Activated CD8-positive, alpha-beta memory T cell treated with anti-CD3 and anti-CD28 coated beads, Interleukin-2, amount 50 U/mL, for 1 hour (primary cell): ENCODE measurements around the gene NTM.

Experiments used
- DNase-seq: peaks from one replicate; pipeline ENCODE4 v3.0.0-alpha.2; 2020; ENCODE audit errors: extremely low read depth

The NTM gene

DNA sequence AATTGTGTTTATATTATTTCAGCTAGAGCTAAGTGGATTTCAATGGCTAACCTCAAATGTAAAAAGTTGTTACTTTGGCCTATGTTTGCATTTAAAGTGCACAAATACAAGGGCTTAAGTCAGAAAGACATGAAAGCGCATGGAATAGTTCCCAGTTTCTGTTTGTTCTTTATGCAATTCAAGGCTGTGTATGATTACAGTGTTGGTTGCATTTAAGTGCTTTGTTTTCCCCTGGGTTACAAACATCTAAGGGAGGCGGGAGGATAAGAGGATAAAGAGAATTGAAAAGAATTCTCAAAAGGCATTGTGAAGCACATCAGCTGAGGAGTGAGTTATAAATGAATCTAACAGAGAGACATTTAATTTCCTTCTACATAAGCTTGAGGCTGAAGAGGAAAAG is 453.4 kb downstream of the NTM start:
- DNase-seq, result no peak

DNA sequence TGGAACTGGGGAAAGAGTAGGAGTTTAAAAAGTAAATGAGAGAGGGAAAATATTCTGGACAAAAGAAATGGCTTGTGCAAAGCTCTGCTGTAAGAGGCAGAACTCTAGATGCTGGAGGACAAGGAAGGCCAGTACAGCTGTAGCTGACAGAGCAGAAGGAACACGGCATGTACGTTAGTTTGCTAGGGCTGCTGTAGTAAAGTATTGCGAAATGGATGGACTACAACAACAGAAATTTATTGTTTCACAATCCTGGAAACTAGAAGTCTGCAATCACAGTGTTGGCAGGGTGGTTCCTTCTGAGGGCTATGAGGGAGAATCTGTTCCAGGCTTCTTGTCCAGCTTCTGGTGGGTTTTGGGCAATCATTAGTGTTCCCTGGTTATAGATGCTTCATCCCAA is 454.4 kb downstream of the NTM start:
- no peak for DNase-seq

DNA sequence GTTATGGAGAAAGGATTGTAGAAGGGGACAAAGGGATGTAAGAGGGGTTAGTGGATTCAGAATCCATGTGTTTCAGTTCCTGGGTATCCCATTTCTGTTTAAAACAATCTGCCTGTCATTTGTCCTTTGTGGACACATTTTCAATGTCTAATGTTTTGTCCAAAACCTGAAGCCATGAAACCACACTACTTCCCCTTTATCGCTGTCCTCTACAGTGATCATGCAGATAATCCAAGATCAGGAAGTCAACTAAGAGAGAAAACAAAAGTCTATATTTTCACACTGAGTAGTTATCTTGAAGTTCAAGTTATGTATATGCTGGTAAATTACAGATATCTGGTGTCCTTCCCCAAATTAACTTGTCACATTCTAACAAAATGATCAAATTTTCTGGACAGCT is 457.0 kb downstream of the NTM start:
- no peak for DNase-seq

DNA sequence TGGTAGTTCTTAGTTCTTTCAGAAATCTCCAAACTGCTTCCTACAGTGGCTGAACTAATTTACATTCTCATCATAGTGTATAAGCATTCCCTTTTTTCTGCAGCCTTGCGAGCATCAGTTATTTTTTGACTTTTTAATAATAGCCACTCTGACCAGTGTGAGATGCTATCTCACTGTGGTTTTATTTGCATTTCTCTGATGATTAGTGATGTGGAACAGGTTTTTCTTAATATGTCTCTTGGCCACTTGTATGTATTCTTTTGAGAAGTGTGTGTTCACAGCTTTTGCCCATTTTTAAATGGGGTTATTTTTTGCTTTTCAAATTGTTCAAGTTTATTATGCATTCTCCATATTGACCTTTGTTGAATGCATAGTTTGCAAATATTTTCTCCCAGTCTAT is 459.3 kb downstream of the NTM start:
- no peak for DNase-seq

DNA sequence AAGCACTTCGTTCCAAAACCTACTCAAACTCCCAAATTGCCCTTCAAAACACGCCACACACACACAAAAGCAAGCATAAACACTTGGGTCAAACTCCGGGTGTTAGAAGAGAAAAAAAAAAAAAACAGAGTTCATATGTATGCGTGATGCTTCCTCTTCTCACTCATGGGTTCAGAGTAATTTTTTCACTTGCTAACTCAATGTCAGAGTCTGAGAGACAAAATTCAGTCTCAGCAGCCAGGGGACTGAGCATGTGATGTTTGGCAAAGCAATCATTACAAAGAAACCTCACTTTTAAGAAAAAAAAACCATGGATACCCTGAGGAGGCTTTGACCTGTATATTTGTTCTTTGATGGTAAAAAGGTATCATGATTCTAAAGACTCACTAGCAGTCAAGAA is 461.7 kb downstream of the NTM start:
- no peak for DNase-seq

DNA sequence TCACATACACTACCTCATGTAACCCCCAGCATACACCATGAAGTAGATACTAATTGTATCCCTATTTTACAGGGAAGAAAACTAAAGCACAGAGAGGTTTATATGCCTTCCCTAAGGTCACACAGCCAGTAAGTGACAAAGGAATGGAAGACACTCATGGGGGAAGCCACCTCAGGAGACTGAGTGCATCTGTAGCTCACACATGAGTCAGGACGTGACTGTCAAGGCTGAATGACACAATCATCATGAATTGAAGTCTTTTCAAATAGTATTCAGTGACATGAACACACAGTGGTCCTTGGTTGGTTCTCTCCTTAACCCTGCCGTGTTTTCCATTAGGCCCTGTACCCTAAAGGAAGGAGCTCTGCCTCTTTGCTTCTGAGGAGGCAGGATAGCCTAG is 463.0 kb downstream of the NTM start:
- no peak for DNase-seq

DNA sequence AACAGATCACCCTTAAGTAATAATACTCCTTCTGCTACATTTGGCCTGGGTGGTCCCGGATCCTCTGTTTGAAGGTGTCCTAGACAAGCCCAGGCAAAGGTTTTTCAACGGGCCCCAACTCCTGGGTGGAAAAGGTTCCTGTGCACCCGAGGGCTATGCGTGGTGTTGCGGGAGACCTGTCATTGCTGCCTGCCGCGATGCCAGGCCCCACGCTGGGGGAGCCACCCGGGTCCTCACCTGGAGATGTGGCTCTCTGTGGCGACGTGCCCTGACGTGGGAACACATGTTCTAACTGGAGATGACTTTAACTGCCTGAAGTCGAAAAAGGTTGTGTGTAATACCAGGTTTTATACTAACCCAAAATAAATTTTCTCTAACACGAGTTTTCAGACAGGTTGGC is 467.1 kb downstream of the NTM start:
- DNase-seq, result no peak

DNA sequence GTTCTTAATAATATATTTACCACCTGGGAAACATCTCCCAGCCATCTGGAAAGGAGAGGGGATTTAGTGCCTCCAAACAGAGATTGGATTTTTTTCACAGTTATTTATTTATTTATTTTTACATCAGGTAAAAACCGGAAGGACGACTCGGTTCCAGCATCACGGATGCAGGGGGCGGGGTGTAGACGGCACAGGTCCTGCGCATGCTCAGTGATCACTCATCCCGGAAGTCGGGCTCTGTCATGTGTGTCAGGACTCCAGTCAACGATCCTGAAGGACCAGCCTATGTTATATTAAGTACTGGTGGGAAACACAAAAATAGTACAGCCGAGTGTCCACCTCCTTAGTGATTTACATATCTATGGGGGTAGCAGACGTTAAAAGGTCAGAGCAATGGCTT is 467.6 kb downstream of the NTM start:
- DNase-seq, result no peak

DNA sequence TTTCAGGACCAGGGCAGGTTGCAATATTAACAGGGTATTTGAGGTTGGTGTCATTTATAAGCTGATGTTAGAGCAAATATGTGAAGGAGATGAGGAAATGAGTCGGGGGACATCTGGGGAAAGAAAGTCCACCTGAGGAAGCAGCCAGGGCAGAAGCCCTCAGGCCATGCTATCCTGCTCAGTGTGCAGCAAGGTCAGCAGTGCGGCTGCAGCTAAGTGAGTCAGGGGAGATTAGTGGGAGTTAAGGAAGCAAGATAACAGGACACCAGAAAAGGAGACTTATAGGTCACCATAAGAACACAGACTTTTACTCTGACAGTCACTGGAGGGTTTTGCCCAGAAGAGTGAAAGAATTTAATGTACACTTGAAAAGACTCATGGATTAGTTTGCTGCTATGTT is 468.9 kb downstream of the NTM start:
- DNase-seq, result no peak

DNA sequence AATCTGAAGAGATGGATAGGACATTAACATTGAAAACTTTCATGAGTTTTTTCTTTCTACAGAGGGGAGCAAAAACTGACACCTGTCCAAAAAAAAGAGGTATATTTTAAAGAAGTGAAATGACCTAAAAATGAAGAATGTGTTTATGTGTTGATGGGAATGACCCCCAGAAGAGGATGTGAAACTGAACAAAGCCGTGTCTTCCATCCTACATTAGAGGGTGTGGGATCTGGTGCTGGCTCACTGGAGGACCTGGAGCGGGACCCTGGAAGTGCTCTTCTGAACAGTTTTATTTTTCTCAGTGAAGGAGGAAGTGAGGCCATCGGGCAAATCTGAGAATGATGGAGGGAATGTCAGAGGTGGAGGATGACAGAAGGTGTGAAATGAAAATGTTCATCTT is 470.1 kb downstream of the NTM start:
- DNase-seq, result no peak

DNA sequence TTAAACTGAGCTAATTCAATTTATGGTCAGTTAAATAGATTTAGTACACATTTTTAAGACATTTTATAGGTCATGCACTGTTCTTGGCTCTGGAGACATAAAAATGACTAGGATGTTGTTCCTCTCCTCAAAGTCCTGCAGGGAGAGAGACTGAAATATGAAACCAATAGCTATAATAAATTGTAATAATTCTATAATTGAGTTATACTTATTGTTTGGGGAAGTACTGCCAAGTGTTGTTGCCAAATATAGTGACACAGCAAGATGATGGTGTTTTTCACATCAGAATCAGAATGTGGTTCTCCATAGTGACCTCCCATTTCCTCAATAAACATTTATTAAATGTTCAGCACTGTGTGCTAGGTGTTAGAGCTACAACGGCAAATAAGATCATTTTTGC is 470.6 kb downstream of the NTM start:
- no peak for DNase-seq

DNA sequence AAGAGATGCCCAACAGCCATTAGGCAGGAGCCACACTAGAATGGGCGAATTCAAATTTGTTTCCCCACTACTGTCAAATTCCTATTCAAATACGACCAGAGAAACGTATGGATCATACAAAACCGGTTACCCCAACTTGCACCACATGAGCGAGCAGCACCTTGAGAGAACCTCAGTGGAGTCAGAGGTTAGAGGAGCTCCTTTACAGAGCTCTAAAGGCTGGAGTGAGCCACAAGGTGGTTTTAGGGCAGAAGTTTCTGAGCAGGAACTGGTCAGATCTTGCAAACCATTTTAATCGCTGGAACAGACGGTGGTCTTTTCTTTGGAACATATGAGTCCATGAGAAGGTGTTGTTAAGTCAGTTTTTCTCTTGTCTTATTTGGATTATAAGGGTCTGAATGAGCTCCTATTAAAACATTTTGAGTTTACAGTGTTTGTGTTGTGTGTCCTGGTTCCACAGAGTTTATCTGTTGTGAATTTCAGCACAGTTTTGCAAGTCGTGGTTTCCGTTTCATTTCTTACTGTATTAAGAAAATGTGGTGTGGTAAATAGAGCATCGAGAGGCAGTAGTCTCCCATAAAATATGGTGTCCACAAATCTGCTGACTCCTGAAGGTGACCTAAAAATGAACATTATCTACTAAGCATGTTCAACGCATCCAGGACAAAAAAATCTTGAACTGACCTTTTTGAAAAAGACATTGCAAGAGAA is 471.7 kb downstream of the NTM start:
- DNase-seq, result no peak

DNA sequence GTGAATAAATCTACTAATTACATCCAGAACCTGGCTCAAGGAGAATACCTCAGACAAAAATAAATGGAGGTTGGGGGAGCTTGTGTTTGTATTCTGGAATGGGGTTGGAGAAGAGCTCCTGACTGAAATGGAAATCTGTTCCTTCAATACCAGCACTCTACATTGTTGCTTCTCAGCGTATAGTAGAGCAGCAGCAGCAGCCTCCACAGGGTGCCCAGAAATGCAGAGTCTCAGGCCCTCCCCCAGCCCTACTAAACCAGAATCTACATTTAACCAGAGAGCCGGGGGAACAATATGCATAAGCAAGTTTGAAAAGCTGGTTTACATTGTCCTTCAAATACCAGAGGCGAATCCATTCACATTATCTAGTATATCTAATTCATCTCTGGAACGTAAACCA is 474.8 kb downstream of the NTM start:
- no peak for DNase-seq

DNA sequence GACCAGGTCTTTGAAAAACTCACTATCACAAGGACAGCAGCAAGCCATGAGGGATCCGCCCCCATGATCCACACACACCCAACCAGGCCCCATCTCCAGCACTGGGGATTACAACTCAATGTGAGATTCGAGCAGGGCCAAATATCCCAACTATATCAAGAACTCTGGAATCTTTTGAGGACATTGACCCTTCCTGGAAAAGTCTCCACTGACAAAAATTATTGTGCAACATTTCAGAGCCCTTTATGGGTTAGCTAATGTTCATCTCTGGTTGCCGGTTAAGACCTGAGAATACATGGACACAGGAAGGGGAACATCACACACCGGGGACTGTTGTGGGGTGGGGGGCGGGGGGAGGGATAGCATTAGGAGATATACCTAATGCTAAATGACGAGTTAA is 479.1 kb downstream of the NTM start:
- DNase-seq, result no peak

DNA sequence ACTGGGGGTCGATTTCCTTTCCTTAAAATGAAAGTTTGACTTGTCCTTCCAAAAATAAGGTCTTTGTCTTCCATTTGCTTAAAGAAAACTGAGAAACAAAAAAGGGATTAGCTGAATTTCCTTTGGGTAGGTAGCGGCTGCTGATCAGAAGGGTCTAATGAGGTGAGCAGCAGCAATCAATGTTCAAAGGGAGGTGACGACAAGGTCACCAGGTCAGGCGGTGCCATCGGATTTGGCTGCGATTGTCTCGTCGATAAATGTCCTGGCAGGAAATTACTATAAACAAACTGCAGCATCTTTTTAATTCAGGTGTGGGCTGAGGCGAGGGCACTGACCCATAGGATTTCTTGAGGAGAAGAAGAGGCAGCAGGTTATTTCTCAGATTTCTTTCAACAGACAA is 480.1 kb downstream of the NTM start:
- DNase-seq, result no peak

DNA sequence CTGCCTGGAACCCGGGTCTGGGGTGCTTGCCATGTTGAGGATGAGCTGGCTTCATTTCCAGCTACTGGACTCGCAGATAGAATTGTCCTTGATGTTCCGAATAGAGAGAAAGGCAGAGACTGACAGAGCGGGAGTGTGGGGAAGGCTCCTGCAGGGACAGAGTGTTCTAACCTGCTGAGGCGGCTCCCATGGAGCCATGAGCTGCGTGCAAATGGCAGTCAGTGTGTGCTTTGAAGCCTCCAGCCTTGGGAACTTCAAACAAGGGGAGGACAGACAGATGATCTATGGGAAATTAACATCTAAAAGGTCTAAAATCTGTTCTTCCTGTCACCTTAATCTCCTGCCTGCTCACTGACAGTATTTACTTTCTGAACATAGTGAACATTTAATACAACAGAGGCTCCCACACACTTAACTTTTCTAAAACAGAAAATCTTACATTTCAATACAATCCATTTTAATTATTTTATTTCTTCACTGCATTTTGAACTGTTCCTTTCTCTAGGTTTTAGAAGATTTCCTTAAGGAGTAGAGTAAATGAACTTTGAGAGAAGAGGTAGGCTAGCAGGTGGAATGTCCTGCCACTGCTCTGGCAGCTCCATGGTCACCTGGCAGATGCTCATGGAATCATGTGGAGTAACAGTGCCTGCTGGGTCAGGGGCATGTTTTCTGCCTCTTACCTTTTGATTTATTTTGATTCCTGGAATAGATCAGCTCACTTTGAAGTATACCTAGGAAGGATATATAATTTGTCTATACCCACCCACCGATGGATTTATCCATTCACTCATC is 481.7 kb downstream of the NTM start:
- DNase-seq, result no peak

DNA sequence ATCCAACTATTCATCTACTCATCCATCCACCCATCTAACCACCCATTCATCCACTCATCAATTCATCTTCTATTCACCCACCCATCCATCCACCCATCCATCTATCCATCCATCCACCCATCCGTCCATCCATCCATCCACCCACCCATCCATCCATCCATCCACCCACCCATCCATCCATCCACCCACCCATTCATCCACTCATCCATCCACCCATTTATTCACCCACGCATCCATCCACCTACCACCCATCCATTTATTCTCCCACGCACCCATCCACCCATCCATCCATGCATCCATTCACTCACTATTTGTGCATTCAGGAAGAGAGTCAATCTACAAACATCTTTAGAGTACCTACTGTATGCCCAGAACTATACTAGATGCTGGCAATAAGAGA is 482.3 kb downstream of the NTM start:
- DNase-seq, result no peak

DNA sequence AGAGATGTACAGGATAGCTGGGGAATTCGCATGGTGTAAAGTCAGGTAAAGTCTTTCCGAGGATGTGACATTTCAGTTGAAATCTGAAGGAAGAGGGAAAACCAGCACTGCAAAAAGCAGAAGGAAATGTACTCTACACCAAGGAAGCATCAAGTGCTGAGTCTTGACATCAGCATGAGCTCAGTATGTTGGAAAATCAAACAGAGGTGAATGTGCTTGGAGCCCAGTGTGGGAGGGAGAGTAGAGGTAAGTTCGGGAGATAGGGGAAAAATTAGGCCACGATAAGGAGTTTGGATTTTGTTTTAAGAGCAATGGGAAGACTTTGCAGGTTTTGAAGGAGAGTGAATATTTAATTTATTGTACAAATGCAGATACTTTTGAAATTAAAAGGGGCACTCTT is 484.0 kb downstream of the NTM start:
- DNase-seq, result no peak

DNA sequence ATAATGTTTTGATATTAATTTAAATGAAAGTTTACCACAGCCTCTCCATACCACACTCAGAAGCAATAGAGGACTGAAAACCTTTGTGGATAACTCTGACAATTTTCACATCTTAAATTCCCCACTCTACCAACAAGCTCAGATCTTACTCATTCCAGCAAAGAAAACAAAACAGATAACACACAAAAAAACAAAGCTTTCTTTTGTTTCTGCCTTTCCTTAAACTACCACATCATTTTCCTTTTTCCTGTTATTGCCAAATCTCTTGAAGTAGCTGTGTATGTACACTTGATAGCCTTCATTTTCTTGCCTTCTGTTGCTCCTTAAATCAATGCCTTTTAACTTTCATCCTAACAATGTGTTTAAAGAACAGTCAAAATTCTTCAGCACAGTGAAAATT is 484.9 kb downstream of the NTM start:
- no peak for DNase-seq

DNA sequence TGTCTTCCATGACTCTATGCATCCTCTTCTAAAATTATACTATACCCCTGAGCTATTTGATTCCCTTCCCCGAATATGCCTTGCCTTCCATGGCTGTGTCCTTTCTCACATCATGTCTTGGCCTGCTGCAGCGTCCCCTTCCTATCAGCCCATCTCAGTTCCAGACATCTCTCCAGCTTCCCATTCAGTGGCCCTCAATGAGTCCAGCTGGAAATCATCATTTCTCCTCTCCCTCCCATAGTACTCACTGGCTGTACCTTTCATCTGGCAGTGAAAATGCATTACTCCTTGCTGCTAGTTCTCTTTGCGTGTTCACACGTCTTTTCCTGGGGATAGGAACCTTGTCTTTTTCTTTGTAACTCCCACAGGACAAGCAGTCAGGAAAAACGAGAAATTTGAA is 486.8 kb downstream of the NTM start:
- no peak for DNase-seq

DNA sequence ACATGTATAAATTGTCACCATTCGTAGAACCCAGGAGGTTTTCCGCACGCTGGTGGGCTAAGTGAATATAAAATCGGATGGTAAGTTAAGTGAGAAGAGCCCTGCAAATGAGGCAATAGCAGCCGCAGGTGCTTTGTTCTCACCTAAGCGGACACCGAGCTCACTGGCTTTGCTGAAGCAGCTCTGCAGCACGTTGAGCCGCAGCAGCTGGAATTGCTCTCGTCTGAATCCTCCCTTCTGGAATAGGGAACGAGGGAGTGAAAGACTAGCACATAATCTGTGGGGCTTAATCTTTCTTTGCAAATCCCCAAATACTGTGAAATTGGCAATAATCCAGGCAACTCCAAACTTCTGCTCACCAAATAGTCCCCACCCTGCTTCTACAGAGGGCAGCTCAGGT is 488.1 kb downstream of the NTM start:
- no peak for DNase-seq

DNA sequence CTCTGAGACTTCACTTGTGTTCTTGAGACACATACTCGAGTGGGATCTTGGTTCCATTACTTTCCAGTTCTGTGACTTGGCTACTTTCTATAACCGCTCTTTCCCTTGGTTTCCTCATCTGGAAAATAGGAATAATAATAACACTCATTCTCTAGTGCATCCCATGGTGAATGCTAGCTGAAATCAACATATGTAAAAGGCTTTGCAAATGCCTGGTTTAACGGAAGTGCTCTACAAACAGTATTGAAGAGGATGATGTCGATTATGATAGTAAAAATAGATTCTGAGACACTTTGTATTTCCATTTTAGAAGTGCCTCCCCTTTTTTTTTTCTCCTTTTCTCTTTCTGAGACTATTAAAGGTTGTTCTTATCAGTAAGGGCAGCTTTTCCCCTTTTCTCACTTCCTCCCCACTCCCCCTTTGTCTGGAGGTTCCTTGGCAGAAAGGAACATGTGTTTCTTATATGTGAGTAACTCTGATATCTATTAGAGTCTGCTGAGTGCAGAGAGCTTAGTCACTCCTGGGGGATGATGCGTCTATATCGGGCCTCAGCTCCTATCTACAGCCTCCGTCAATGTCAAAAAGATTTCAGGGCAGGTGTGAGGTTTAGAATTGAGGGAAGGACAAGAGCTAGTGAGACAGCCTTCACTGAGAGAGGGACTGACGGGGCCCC is 489.3 kb downstream of the NTM start:
- DNase-seq, result no peak

DNA sequence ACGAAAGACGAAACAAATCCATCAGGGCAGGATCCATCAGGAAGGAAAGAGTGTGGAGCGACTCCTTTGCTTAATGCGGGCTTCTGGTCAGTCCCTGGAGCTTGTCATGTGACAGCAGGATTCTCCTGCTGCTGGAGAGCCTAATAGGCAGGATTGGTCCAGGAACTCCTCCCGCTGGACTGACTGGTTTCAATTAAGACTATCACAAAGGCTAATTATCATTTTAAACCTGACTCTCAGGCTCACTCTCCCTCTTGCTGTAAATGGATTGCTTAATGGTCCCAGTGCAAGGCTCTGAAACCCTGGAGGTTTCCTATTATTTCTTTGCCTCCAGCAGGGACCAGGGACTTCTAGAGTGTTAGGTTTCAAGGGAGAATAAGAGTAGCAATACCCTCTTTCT is 493.8 kb downstream of the NTM start:
- DNase-seq, result no peak
